HFF-Myc (cell line): ENCODE results near the gene DTNBP1.

Experiments used
- DNase-seq: peaks from one replicate; pipeline ENCODE4 v3.0.0-alpha.2; 2011; ENCODE audit warnings: low read depth; ENCODE audit errors: extremely low read depth
- H3K4me3 ChIP-seq: replicated peaks from 2 replicates; pipeline ENCODE4 v1.5.1; 2011; ENCODE audit warnings: low read depth, mild to moderate bottlenecking, control low read depth, low read length
- CTCF ChIP-seq: IDR thresholded peaks from 2 replicates; pipeline ENCODE4 v1.5.1; 2012; ENCODE audit warnings: mild to moderate bottlenecking, low read depth, low read length, control low read depth; ENCODE audit errors: missing control alignments

The DTNBP1 gene

GRCh38 chr6:15533379-15534026, 129.3 kb downstream of the DTNBP1 start:
- H3K4me3 ChIP-seq = no peak overlapping the region
- TF ChIP-seq CTCF = no peak
- DNase-seq = no peak

- DNase-seq = no peak
- H3K4me3 ChIP-seq = no peak overlapping the region
- TF ChIP-seq CTCF = no peak
Observed at GRCh38 chr6:15531973-15532372, 130.9 kb downstream of the DTNBP1 start.

GRCh38 chr6:15530411-15530810, 132.4 kb downstream of the DTNBP1 start:
- no peak for DNase-seq
- no peak overlapping the region for H3K4me3 ChIP-seq
- no peak for TF ChIP-seq CTCF

GRCh38 chr6:15528870-15529269, 134.0 kb downstream of the DTNBP1 start:
- TF ChIP-seq CTCF = no peak
- DNase-seq = no peak
- H3K4me3 ChIP-seq = no peak overlapping the region

GRCh38 chr6:15527838-15528617, 134.8 kb downstream of the DTNBP1 start:
- TF ChIP-seq CTCF = no peak
- no peak for DNase-seq
- H3K4me3 ChIP-seq = no peak overlapping the region

GRCh38 chr6:15526212-15526701, 136.6 kb downstream of the DTNBP1 start:
- no peak for TF ChIP-seq CTCF
- DNase-seq = no peak
- no peak overlapping the region for H3K4me3 ChIP-seq
